DND-41 (cell line): Measurements from ENCODE around the gene CLEC17A.

Experiments
- ATAC-seq: fragments of 200-7000 bp; cut with Tn5 transposase; 3 replicates; pipeline ENCODE4 v1.9.1; 2021; ENCODE audit warnings: low read depth; ENCODE audit not compliant: insufficient read depth
- DNase-seq: peaks from one replicate; pipeline ENCODE4 v3.0.0-alpha.2; 2020
- H2AFZ ChIP-seq: 2 replicates; pipeline ENCODE4 v1.6.0; 2012; ENCODE audit warnings: low read depth, low read length
- H3K27ac ChIP-seq: 2 replicates; pipeline ENCODE4 v1.5.1; 2012; ENCODE audit warnings: low read length, inconsistent platforms
- H3K27me3 ChIP-seq: fragments of 200-600 bp; sonication (generic); 2 replicates; pipeline ENCODE4 v1.6.0; 2012; ENCODE audit warnings: low read length, mild to moderate bottlenecking, inconsistent platforms; ENCODE audit not compliant: insufficient read depth, poor library complexity
- H3K36me3 ChIP-seq: 2 replicates; pipeline ENCODE4 v1.5.1; 2012; ENCODE audit warnings: low read length, inconsistent platforms; ENCODE audit not compliant: insufficient read depth
- H3K4me1 ChIP-seq: 2 replicates; pipeline ENCODE4 v1.5.1; 2012; ENCODE audit warnings: mild to moderate bottlenecking, low read length; ENCODE audit not compliant: insufficient read depth
- H3K4me2 ChIP-seq: 2 replicates; pipeline ENCODE4 v1.6.0; 2012; ENCODE audit warnings: mild to moderate bottlenecking, moderate library complexity, low read length, inconsistent platforms; ENCODE audit not compliant: insufficient read depth
- H3K4me3 ChIP-seq, 2 experiments: fragments of 200-600 bp in 1 of 2; shearing (Covaris generic) in 1 of 2; 2 replicates each; pipeline ENCODE4 v1.5.1; 2012 to 2016; ENCODE audit warnings: inconsistent platforms in 2 of 2, low read length in 2 of 2, mild to moderate bottlenecking in 2 of 2, low read depth in 1 of 2, moderate library complexity in 1 of 2
- H3K79me2 ChIP-seq: 2 replicates; pipeline ENCODE4 v1.6.0; 2012; ENCODE audit warnings: low read length, inconsistent platforms; ENCODE audit not compliant: insufficient read depth
- H3K9ac ChIP-seq: 2 replicates; pipeline ENCODE4 v1.6.0; 2012; ENCODE audit warnings: low read depth, mild to moderate bottlenecking, inconsistent platforms, low read length, moderate library complexity
- H3K9me3 ChIP-seq: 2 replicates; pipeline ENCODE4 v1.5.1; 2012; ENCODE audit warnings: low read length, moderate library complexity, mild to moderate bottlenecking, inconsistent platforms; ENCODE audit not compliant: insufficient read depth, severe bottlenecking
- H4K20me1 ChIP-seq: 2 replicates; pipeline ENCODE4 v1.6.0; 2012; ENCODE audit warnings: low read length; ENCODE audit not compliant: insufficient read depth
- CTCF ChIP-seq: IDR thresholded peaks from 2 replicates; pipeline ENCODE4 v1.5.1; 2012; ENCODE audit warnings: borderline replicate concordance, low read length, moderate library complexity, mild to moderate bottlenecking; ENCODE audit not compliant: poor library complexity, severe bottlenecking; ENCODE audit errors: extremely low read depth
- EZH2 ChIP-seq: IDR thresholded peaks from 3 replicates; pipeline ENCODE4 v1.6.1; 2012; ENCODE audit warnings: borderline replicate concordance, low read depth, mild to moderate bottlenecking, moderate library complexity, low read length, inconsistent platforms; ENCODE audit not compliant: severe bottlenecking

The CLEC17A gene

GRCh38 chr19:14655726-14656125 is 72.8 kb downstream of the CLEC17A start:
- no peak for TF ChIP-seq EZH2
- no peak for TF ChIP-seq CTCF
- Histone ChIP-seq H3K27me3 (no peaks in the 10 kb centered on the region), H3K36me3 (no peaks in the 10 kb centered on the region), H3K9me3 (no peaks in the 10 kb centered on the region), H3K79me2 (no peaks in the 10 kb centered on the region), H4K20me1 (no peaks in the 10 kb centered on the region), H3K4me1 (no peaks in the 10 kb centered on the region), H3K4me3 (no peak overlapping the region), H3K27ac (no peak overlapping the region), H2AFZ (no peak overlapping the region), H3K9ac (no peak overlapping the region), H3K4me2 (no peak overlapping the region)
- DNase-seq (no peak), ATAC-seq (no peak)

GRCh38 chr19:14659874-14660489 is 77.1 kb downstream of the CLEC17A start:
- no peak overlapping the region for H3K4me3 ChIP-seq
- H3K27ac ChIP-seq, result no peak overlapping the region
- no peaks in the 10 kb centered on the region for H3K79me2 ChIP-seq
- no peaks in the 10 kb centered on the region for H3K27me3 ChIP-seq
- H3K9me3 ChIP-seq, result no peaks in the 10 kb centered on the region
- no peak overlapping the region for H2AFZ ChIP-seq
- H3K4me1 ChIP-seq, result no peaks in the 10 kb centered on the region
- H4K20me1 ChIP-seq, result no peaks in the 10 kb centered on the region
- H3K9ac ChIP-seq, result no peak overlapping the region
- no peaks in the 10 kb centered on the region for H3K36me3 ChIP-seq
- no peak for TF ChIP-seq CTCF
- no peak for TF ChIP-seq EZH2
- ATAC-seq, result no peak
- DNase-seq, result no peak
- H3K4me2 ChIP-seq, result no peak overlapping the region

- Histone ChIP-seq H3K4me3 (no peak overlapping the region), H4K20me1 (no peaks in the 10 kb centered on the region), H3K9ac (no peak overlapping the region), H2AFZ (no peak overlapping the region), H3K27me3 (no peaks in the 10 kb centered on the region), H3K36me3 (no peaks in the 10 kb centered on the region), H3K4me2 (no peak overlapping the region), H3K79me2 (no peaks in the 10 kb centered on the region), H3K4me1 (no peaks in the 10 kb centered on the region), H3K27ac (no peak overlapping the region), H3K9me3 (no peaks in the 10 kb centered on the region)
- ATAC-seq (no peak), DNase-seq (no peak)
- TF ChIP-seq CTCF (no peak), EZH2 (no peak)
Measured at GRCh38 chr19:14661372-14661924, 78.6 kb downstream of the CLEC17A start.
